ENCODE results near the gene RPUSD1.

GRCh38 chr16:740459-740763 lies 47.8 kb downstream of the RPUSD1 start:
- TF ChIP-seq ISL1 (CRISPR knock-in tag; IDR thresholded peaks at IDR 0.05) (no peak), RARB (CRISPR knock-in tag; IDR thresholded peaks at IDR 0.05) (no peak), ZFP3 (CRISPR knock-in tag; IDR thresholded peaks at IDR 0.05) (no peak)

Data from SK-N-SH treated with all-trans-retinoic acid at 6 μM for 48 hours (cell line).